Activated CD4-positive, alpha-beta T cell treated with anti-CD3 and anti-CD28 coated beads, Interleukin-2, amount 10 ng/mL, durations not matched to agents 24 days and 14 days (primary cell): Measurements from ENCODE around the gene TMEM59. TPM values are rescaled to one million over a fixed set of nuclear protein-coding genes. Genes with fewer than 3 reads are reported as not detected.
"Not testable (repeated sequence)": the region's sequence is repeated elsewhere in the genome, so short reads cannot be mapped to it uniquely, and the experiment has no call there.

Experiments used
- DNase-seq: peaks from one replicate; pipeline ENCODE4 v3.0.0; 2022
- H3K27ac Mint-ChIP-seq: one replicate; pipeline ENCODE4 v1.8.0; 2022; ENCODE audit warnings: mild to moderate bottlenecking, mixed read lengths
- H3K27me3 Mint-ChIP-seq: one replicate; pipeline ENCODE4 v1.8.0; 2022; ENCODE audit warnings: mixed read lengths
- H3K36me3 Mint-ChIP-seq: one replicate; pipeline ENCODE4 v1.8.0; 2022; ENCODE audit warnings: low read depth, mild to moderate bottlenecking, mixed read lengths
- H3K4me1 Mint-ChIP-seq: one replicate; pipeline ENCODE4 v1.8.0; 2021; ENCODE audit warnings: mixed read lengths
- H3K4me3 Mint-ChIP-seq: one replicate; pipeline ENCODE4 v1.8.0; 2022; ENCODE audit warnings: mild to moderate bottlenecking, moderate library complexity, mixed read lengths
- H3K9me3 Mint-ChIP-seq: one replicate; pipeline ENCODE4 v1.8.0; 2021; ENCODE audit warnings: mixed read lengths
- intact Hi-C: fragments of 100-400 bp; cut with micrococcal nuclease; formaldehyde crosslinking; loops from one replicate; pipeline ENCODE4 v1.15.1; 2023
- total RNA-seq: library from RNA; stranded (reverse); gene quantifications from 2 replicates; pipeline ENCODE4 v1.2.3, GENCODE V29; 2022

The TMEM59 gene
- total RNA-seq, 1 donor from 2014 or later: 99.3 TPM

- Mint-ChIP-seq H3K36me3 (peaks cover 2% of the 10 kb centered on the region), H3K9me3 (no peaks in the 10 kb centered on the region), H3K4me3 (no peak overlapping the region), H3K27me3 (no peaks in the 10 kb centered on the region), H3K4me1 (peaks cover 14% of the 10 kb centered on the region), H3K27ac (no peak overlapping the region)
- peak; percentile 87 for DNase-seq
- intact Hi-C loops: loop anchor here (2.0 kb wide), 1 partner anchor 221 kb away; no protein-coding TSS in a partner anchor
These were observed 28.6 kb upstream of the TMEM59 start for GRCh38 chr1:54081306-54082270.

- H3K4me1 Mint-ChIP-seq: peaks cover 14% of the 10 kb centered on the region
- no peak overlapping the region for H3K27ac Mint-ChIP-seq
- H3K27me3 Mint-ChIP-seq: no peaks in the 10 kb centered on the region
- peaks cover 6% of the 10 kb centered on the region for H3K36me3 Mint-ChIP-seq
- H3K9me3 Mint-ChIP-seq: no peaks in the 10 kb centered on the region
- no peak for DNase-seq
- intact Hi-C loops: loop anchor here (2.0 kb wide), 1 partner anchor 220 kb away; no protein-coding TSS in a partner anchor
- no peak overlapping the region for H3K4me3 Mint-ChIP-seq
These were observed 27.6 kb upstream of the TMEM59 start for GRCh38 chr1:54080598-54081049.

GRCh38 chr1:54077359-54077758 lies 24.4 kb upstream of the TMEM59 start:
- DNase-seq: no peak
- Mint-ChIP-seq H3K9me3 (no peaks in the 10 kb centered on the region), H3K27ac (no peak overlapping the region), H3K27me3 (no peaks in the 10 kb centered on the region), H3K4me1 (peaks cover 12% of the 10 kb centered on the region), H3K36me3 (peaks cover 6% of the 10 kb centered on the region), H3K4me3 (no peak overlapping the region)
- intact Hi-C loops: no loop called here

- H3K36me3 Mint-ChIP-seq: peaks cover 11% of the 10 kb centered on the region
- H3K27ac Mint-ChIP-seq: no peak overlapping the region
- H3K9me3 Mint-ChIP-seq: no peaks in the 10 kb centered on the region
- DNase-seq: no peak
- intact Hi-C loops: loop anchor here (1.0 to 5.0 kb wide), 2 partner anchors 337 to 419 kb away; partner anchors contain the start of gene SSBP3
- no peaks in the 10 kb centered on the region for H3K27me3 Mint-ChIP-seq
- H3K4me1 Mint-ChIP-seq: no peaks in the 10 kb centered on the region
- no peak overlapping the region for H3K4me3 Mint-ChIP-seq
These were observed 17.3 kb upstream of the TMEM59 start for GRCh38 chr1:54070171-54070837.

- Mint-ChIP-seq H3K36me3 (peaks cover 15% of the 10 kb centered on the region), H3K4me3 (no peak overlapping the region), H3K27me3 (no peaks in the 10 kb centered on the region), H3K9me3 (no peaks in the 10 kb centered on the region), H3K27ac (no peak overlapping the region), H3K4me1 (peaks cover 2% of the 10 kb centered on the region)
- intact Hi-C loops: loop anchor here (1.0 to 5.0 kb wide), 2 partner anchors 338 to 420 kb away; partner anchors contain the start of gene SSBP3
- peak; percentile 64 for DNase-seq
These were observed 16.8 kb upstream of the TMEM59 start for GRCh38 chr1:54069791-54070170.

- H3K27me3 Mint-ChIP-seq: no peaks in the 10 kb centered on the region
- no peaks in the 10 kb centered on the region for H3K9me3 Mint-ChIP-seq
- H3K27ac Mint-ChIP-seq: no peak overlapping the region
- H3K4me3 Mint-ChIP-seq: no peak overlapping the region
- intact Hi-C loops: no loop called here
- H3K4me1 Mint-ChIP-seq: peaks cover 10% of the 10 kb centered on the region
- DNase-seq: no peak
- H3K36me3 Mint-ChIP-seq: peaks cover 18% of the 10 kb centered on the region
These were observed 11.3 kb upstream of the TMEM59 start for GRCh38 chr1:54064299-54064698.

- Mint-ChIP-seq H3K27ac (no peak overlapping the region), H3K36me3 (peaks cover 32% of the 10 kb centered on the region), H3K9me3 (no peaks in the 10 kb centered on the region), H3K4me1 (peaks cover 32% of the 10 kb centered on the region), H3K27me3 (no peaks in the 10 kb centered on the region), H3K4me3 (no peak overlapping the region)
- intact Hi-C loops: loop anchor here (5.0 kb wide), 2 partner anchors 488 to 727 kb away; partner anchors contain the start of gene LRP8
- peak; percentile 69 for DNase-seq
These were observed 1.4 kb upstream of the TMEM59 start for GRCh38 chr1:54054438-54054749.

GRCh38 chr1:54053745-54054437 lies 887 bp upstream of the TMEM59 start:
- intact Hi-C loops: loop anchor here (1.0 to 5.0 kb wide), 11 partner anchors 108 to 858 kb away; partner anchors contain the start of genes CPT2, CYB5RL, LRP8 and LRRC42
- H3K4me1 Mint-ChIP-seq: peaks cover 32% of the 10 kb centered on the region
- no peaks in the 10 kb centered on the region for H3K9me3 Mint-ChIP-seq
- no peaks in the 10 kb centered on the region for H3K27me3 Mint-ChIP-seq
- no peak for DNase-seq
- no peak overlapping the region for H3K4me3 Mint-ChIP-seq
- H3K27ac Mint-ChIP-seq: no peak overlapping the region
- H3K36me3 Mint-ChIP-seq: peaks cover 28% of the 10 kb centered on the region

GRCh38 chr1:54052431-54052933 lies 522 bp downstream of the TMEM59 start:
- peak; percentile 86 for DNase-seq
- Mint-ChIP-seq H3K4me3 (no peak overlapping the region), H3K27me3 (no peaks in the 10 kb centered on the region)

GRCh38 chr1:54051933-54052430 lies 1.0 kb downstream of the TMEM59 start:
- no peak overlapping the region for H3K27ac Mint-ChIP-seq
- intact Hi-C loops: loop anchor here (5.0 kb wide), 2 partner anchors 490 to 725 kb away; partner anchors contain the start of gene LRP8
- H3K27me3 Mint-ChIP-seq: no peaks in the 10 kb centered on the region
- no peaks in the 10 kb centered on the region for H3K9me3 Mint-ChIP-seq
- no peak overlapping the region for H3K4me3 Mint-ChIP-seq
- peaks cover 24% of the 10 kb centered on the region for H3K4me1 Mint-ChIP-seq
- DNase-seq: no peak
- H3K36me3 Mint-ChIP-seq: peaks cover 18% of the 10 kb centered on the region

More at GRCh38 chr1:54052431-54052933, 522 bp downstream of the TMEM59 start:
- no peak overlapping the region for H3K27ac Mint-ChIP-seq
- H3K4me1 Mint-ChIP-seq: peaks cover 25% of the 10 kb centered on the region
- H3K36me3 Mint-ChIP-seq: peaks cover 19% of the 10 kb centered on the region
- H3K9me3 Mint-ChIP-seq: no peaks in the 10 kb centered on the region
- intact Hi-C loops: loop anchor here (5.0 kb wide), 2 partner anchors 490 to 725 kb away; partner anchors contain the start of gene LRP8

GRCh38 chr1:54050435-54050834 lies 2.6 kb downstream of the TMEM59 start:
- H3K36me3 Mint-ChIP-seq, H3K4me3 Mint-ChIP-seq, H3K27ac Mint-ChIP-seq, H3K27me3 Mint-ChIP-seq, DNase-seq, H3K9me3 Mint-ChIP-seq: not testable (repeated sequence)
- intact Hi-C loops: loop anchor here (5.0 kb wide), 2 partner anchors 492 to 723 kb away; partner anchors contain the start of gene LRP8
- peaks cover 18% of the 10 kb centered on the region for H3K4me1 Mint-ChIP-seq

- Mint-ChIP-seq H3K4me1 (peaks cover 10% of the 10 kb centered on the region), H3K27me3 (no peaks in the 10 kb centered on the region), H3K36me3 (peaks cover 23% of the 10 kb centered on the region), H3K9me3 (no peaks in the 10 kb centered on the region), H3K4me3 (no peak overlapping the region), H3K27ac (peak overlapping the region; percentile 10)
- DNase-seq: no peak
- intact Hi-C loops: no loop called here
These were observed 5.4 kb downstream of the TMEM59 start for GRCh38 chr1:54047384-54048305.
